Measurements from ENCODE around the gene DCTN1.

Gene DCTN1

GRCh38 chr2:74316627-74317295 is 63.4 kb downstream of the DCTN1 start:
- no peak for DNase-seq

GRCh38 chr2:74314107-74314506 is 66.0 kb downstream of the DCTN1 start:
- DNase-seq, result no peak

GRCh38 chr2:74313497-74313896 is 66.6 kb downstream of the DCTN1 start:
- no peak for DNase-seq

- no peak for DNase-seq
Observed at GRCh38 chr2:74312913-74313312, 67.2 kb downstream of the DCTN1 start.
